HCT116 (cell line): ENCODE data around the gene GSDMA. TPM values are rescaled to one million over a fixed set of nuclear protein-coding genes. Genes with fewer than 3 reads are reported as not detected.

Source experiments
- ATAC-seq: fragments of 200-7000 bp; cut with Tn5 transposase; 2 replicates; pipeline ENCODE4 v1.9.1; 2020; ENCODE audit warnings: mild to moderate bottlenecking, moderate library complexity
- BruUV-seq: library from RNA; stranded (reverse); fragments of 400-500 nt; replicated peaks from 2 replicates; lab custom pipeline; 2021; lab: Mats Ljungman, UMichigan
- CTCF ChIA-PET: fragments of 300-600 bp; sonication (Branson Sonifier 250); formaldehyde crosslinking; loops from one replicate; lab custom pipeline; 2021; ENCODE audit warnings: antibody characterized with exemption; lab: Charles Lee
- POLR2A ChIA-PET: fragments of 300-600, 350-600 bp; sonication (Branson Sonifier 250); formaldehyde crosslinking; loops from one replicate; lab custom pipeline; 2021; ENCODE audit warnings: antibody characterized with exemption; lab: Charles Lee
- RAD21 ChIA-PET, 2 experiments: fragments of 300-600 bp; sonication (Branson Sonifier 250); formaldehyde crosslinking; loops; one replicate each; lab custom pipeline; 2023; ENCODE audit warnings: low total read pairs in 2 of 2; ENCODE audit not compliant: uncharacterized antibody in 2 of 2, unreplicated experiment in 2 of 2, low non-redundant PET in 1 of 2; lab: Charles Lee
- DNase-seq: peaks from one replicate; pipeline ENCODE4 v3.0.0-alpha.2; 2010; ENCODE audit warnings: low read depth, low spot score
- H2AFZ ChIP-seq: fragments of 200-600 bp; shearing (Covaris generic), sonication (generic); 2 replicates; pipeline ENCODE4 v1.6.1; 2017; ENCODE audit warnings: low read depth, mixed run types, mixed read lengths, antibody characterized with exemption, low read length; ENCODE audit not compliant: poor library complexity, severe bottlenecking
- H3K27ac ChIP-seq: 2 replicates; pipeline ENCODE4 v1.5.1; 2012; ENCODE audit warnings: low read depth, low read length
- H3K27me3 ChIP-seq: fragments of 200-600 bp; sonication (generic); 2 replicates; pipeline ENCODE4 v1.6.1; 2016; ENCODE audit warnings: mixed run types, low read length, mixed read lengths; ENCODE audit not compliant: insufficient read depth
- H3K36me3 ChIP-seq, 2 experiments: fragments of 200-500 bp in 1 of 2; fragments of 200-600 bp in 1 of 2; sonication (Bioruptor generic) in 1 of 2; sonication (generic) in 1 of 2; 2 replicates each; pipeline versions ENCODE4 v1.5.1 to v1.6.1; 2014 to 2016; ENCODE audit warnings: low read length in 2 of 2, inconsistent platforms in 1 of 2, mixed read lengths in 1 of 2, mixed run types in 1 of 2; ENCODE audit not compliant: insufficient read depth in 2 of 2, control insufficient read depth in 1 of 2
- H3K4me1 ChIP-seq, 2 experiments: fragments of 200-600 bp in 1 of 2; sonication (generic) in 1 of 2; 2 replicates each; pipeline versions ENCODE4 v1.5.1 to v1.6.1; 2012 to 2017; ENCODE audit warnings: low read length in 2 of 2, inconsistent platforms in 1 of 2, mild to moderate bottlenecking in 1 of 2, mixed read lengths in 1 of 2, mixed run types in 1 of 2, moderate library complexity in 1 of 2; ENCODE audit not compliant: insufficient read depth in 2 of 2, control insufficient read depth in 1 of 2
- H3K4me2 ChIP-seq: fragments of 200-600 bp; sonication (generic); 2 replicates; pipeline ENCODE4 v1.6.1; 2017; ENCODE audit warnings: mixed run types, low read length, mixed read lengths
- H3K4me3 ChIP-seq, 2 experiments: fragments of 200-600 bp in 1 of 2; sonication (generic) in 1 of 2; replicated peaks in 1 of 2; 2 replicates each; pipeline ENCODE4 v1.5.1; 2011 to 2016; ENCODE audit warnings: low read length in 2 of 2, control low read depth in 1 of 2, low read depth in 1 of 2, mild to moderate bottlenecking in 1 of 2, mixed read lengths in 1 of 2, mixed run types in 1 of 2
- H3K79me2 ChIP-seq: fragments of 200-600 bp; sonication (generic); 2 replicates; pipeline ENCODE4 v1.6.1; 2017; ENCODE audit warnings: mild to moderate bottlenecking, mixed run types, low read length, moderate library complexity, mixed read lengths; ENCODE audit not compliant: insufficient read depth
- H3K9ac ChIP-seq: fragments of 200-600 bp; sonication (generic); 2 replicates; pipeline ENCODE4 v1.6.1; 2016; ENCODE audit warnings: low read length, mixed read lengths
- H3K9me2 ChIP-seq: fragments of 200-600 bp; sonication (generic), shearing (Covaris generic); 2 replicates; pipeline ENCODE4 v1.6.1; 2017; ENCODE audit warnings: mixed run types, mild to moderate bottlenecking, moderate library complexity; ENCODE audit not compliant: insufficient read depth
- H3K9me3 ChIP-seq, 2 experiments: fragments of 200-500 bp in 1 of 2; fragments of 200-600 bp in 1 of 2; sonication (Bioruptor generic) in 1 of 2; sonication (generic) in 1 of 2; 2 replicates each; pipeline ENCODE4 v1.6.1; 2014 to 2017; ENCODE audit warnings: low read length in 2 of 2, mixed read lengths in 2 of 2, inconsistent platforms in 1 of 2, low read depth in 1 of 2, mild to moderate bottlenecking in 1 of 2, mixed run types in 1 of 2, moderate library complexity in 1 of 2; ENCODE audit not compliant: control insufficient read depth in 1 of 2, insufficient read depth in 1 of 2
- H4K20me1 ChIP-seq: fragments of 200-600 bp; sonication (generic), shearing (Covaris generic); 2 replicates; pipeline ENCODE4 v1.6.1; 2017; ENCODE audit warnings: mixed run types, mild to moderate bottlenecking, moderate library complexity; ENCODE audit not compliant: insufficient read depth
- CBX3 ChIP-seq: IDR thresholded peaks from 2 replicates; pipeline ENCODE4 v1.6.1; 2012; ENCODE audit warnings: low read depth
- ELF1 ChIP-seq: IDR thresholded peaks from 2 replicates; pipeline ENCODE4 v1.6.1; 2012; ENCODE audit warnings: low read depth, borderline replicate concordance
- JUND ChIP-seq: IDR thresholded peaks from 2 replicates; pipeline ENCODE4 v1.6.1; 2012
- TCF7L2 ChIP-seq: IDR thresholded peaks from 2 replicates; pipeline ENCODE4 v1.7.0; 2011; ENCODE audit warnings: borderline replicate concordance, inconsistent platforms; ENCODE audit not compliant: insufficient read depth, insufficient read length; ENCODE audit errors: extremely low read depth
- YY1 ChIP-seq: IDR thresholded peaks from 2 replicates; pipeline ENCODE4 v1.6.1; 2011; ENCODE audit warnings: low read length, low read depth, moderate library complexity, mild to moderate bottlenecking; ENCODE audit not compliant: insufficient replicate concordance; ENCODE audit errors: extremely low read depth
- ZFX ChIP-seq: fragments of 450-650 bp; IDR thresholded peaks from 2 replicates; pipeline ENCODE4 v1.6.1; 2017
- ZNF274 ChIP-seq: fragments of 200-500 bp; sonication (Bioruptor generic); IDR thresholded peaks from 2 replicates; pipeline ENCODE4 v1.6.1; 2014; ENCODE audit warnings: mild to moderate bottlenecking, low read depth, low read length, inconsistent platforms
- intact Hi-C: fragments of 100-400 bp; cut with micrococcal nuclease; formaldehyde crosslinking; loops from 2 replicates; pipeline ENCODE4 v1.10.0; 2022
- total RNA-seq: library from RNA; stranded (reverse); gene quantifications from one replicate; pipeline ENCODE4 v1.2.1, GENCODE V29; 2021; ENCODE audit not compliant: unreplicated experiment
- TF ChIP-seq, protein P1 (sequence below): IDR thresholded peaks from 2 replicates; pipeline ENCODE4 v1.6.1; 2012; ENCODE audit warnings: low read depth

The GSDMA gene
- total RNA-seq, 1 experiment from 2014 or later: not detected

DNA sequence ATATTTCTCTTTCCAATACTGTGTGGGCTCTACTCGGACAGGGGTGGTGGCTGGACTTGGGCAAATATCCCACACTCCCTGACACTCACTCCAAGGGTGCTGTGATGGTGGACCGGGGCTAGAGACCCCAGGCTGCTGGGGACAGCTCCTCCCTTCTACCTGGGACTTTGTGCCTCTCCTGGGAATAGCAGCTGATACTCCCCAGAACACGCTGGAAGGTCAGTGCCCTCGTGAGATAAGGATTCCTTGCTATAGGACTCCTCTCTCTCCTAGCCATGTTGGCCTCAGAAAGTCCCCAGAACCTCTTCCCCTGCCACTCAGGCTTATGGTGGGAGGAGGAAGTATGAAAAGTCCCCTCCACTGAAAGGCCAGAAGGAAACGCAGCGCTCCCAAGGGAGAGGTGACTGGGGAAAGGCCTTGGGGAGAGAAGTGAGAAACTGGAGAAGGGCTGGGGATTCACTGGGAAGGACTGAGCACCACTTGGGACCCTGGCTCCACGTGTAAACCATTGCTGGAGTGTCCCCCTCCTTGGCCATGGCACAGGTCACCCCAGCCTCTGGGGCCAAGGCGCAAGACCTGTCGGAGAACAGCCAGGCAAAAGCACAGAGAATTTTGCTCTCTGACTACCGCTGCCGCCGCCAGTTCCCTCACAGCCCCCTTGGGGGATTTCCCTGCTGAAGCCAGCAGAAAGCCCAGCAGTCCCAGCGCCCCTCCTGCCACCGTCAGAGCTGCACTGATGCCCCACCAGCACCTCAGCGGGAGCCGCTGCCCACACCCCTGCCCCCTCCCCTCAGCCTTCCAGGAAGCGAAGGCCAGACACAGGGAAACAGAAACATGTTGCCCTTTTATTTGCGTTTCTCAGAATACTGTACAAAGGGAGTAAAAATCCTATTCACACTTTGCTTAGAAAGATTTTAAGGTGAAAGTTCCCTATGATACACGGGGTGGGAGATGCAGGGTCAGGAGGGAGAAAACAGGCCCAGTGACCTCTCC is 42.3 kb upstream of the GSDMA start:
- Histone ChIP-seq H3K9me3 (no peaks in the 10 kb centered on the region), H3K4me3 (no peak overlapping the region), H4K20me1 (no peaks in the 10 kb centered on the region), H3K9me2 (no peaks in the 10 kb centered on the region), H3K4me2 (no peak overlapping the region), H3K27me3 (no peaks in the 10 kb centered on the region), H3K27ac (no peak overlapping the region), H3K9ac (no peak overlapping the region), H3K36me3 (peaks cover 5 to 31% of the 10 kb centered on the region in 2 experiments; a peak in 2 of 4 replicates), H3K4me1 (no peaks in the 10 kb centered on the region), H2AFZ (no peak overlapping the region), H3K79me2 (peaks cover 8% of the 10 kb centered on the region; the same call in 1 of the 2 replicates)
- POLR2A ChIA-PET: no interaction called here
- ATAC-seq (no peak), DNase-seq (no peak)
- CTCF ChIA-PET: no interaction called here
- no TSS peak for BruUV-seq
- no peak for TF ChIP-seq CBX3
- no peak for TF ChIP-seq YY1
- TF ChIP-seq JUND: no peak
- TF ChIP-seq TCF7L2: no peak
- TF ChIP-seq ZFX: no peak
- no peak for TF ChIP-seq ELF1
- no peak for TF ChIP-seq ZNF274
- TF ChIP-seq, protein P1, sequence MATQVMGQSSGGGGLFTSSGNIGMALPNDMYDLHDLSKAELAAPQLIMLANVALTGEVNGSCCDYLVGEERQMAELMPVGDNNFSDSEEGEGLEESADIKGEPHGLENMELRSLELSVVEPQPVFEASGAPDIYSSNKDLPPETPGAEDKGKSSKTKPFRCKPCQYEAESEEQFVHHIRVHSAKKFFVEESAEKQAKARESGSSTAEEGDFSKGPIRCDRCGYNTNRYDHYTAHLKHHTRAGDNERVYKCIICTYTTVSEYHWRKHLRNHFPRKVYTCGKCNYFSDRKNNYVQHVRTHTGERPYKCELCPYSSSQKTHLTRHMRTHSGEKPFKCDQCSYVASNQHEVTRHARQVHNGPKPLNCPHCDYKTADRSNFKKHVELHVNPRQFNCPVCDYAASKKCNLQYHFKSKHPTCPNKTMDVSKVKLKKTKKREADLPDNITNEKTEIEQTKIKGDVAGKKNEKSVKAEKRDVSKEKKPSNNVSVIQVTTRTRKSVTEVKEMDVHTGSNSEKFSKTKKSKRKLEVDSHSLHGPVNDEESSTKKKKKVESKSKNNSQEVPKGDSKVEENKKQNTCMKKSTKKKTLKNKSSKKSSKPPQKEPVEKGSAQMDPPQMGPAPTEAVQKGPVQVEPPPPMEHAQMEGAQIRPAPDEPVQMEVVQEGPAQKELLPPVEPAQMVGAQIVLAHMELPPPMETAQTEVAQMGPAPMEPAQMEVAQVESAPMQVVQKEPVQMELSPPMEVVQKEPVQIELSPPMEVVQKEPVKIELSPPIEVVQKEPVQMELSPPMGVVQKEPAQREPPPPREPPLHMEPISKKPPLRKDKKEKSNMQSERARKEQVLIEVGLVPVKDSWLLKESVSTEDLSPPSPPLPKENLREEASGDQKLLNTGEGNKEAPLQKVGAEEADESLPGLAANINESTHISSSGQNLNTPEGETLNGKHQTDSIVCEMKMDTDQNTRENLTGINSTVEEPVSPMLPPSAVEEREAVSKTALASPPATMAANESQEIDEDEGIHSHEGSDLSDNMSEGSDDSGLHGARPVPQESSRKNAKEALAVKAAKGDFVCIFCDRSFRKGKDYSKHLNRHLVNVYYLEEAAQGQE: no peak
- RAD21 ChIA-PET: no interaction called here
- intact Hi-C loops: no loop called here
